Measurements from ENCODE around the gene PLEKHA3. TPM values are rescaled to one million over a fixed set of nuclear protein-coding genes. Genes with fewer than 3 reads are reported as not detected.

The PLEKHA3 gene
- total and polyA plus RNA-seq, 9 of the 15 experiments (the other 6 are each of a cell fraction or from before 2014, with no cell fraction given), result 2.3 to 23.4 (median 10.5) TPM

DNA sequence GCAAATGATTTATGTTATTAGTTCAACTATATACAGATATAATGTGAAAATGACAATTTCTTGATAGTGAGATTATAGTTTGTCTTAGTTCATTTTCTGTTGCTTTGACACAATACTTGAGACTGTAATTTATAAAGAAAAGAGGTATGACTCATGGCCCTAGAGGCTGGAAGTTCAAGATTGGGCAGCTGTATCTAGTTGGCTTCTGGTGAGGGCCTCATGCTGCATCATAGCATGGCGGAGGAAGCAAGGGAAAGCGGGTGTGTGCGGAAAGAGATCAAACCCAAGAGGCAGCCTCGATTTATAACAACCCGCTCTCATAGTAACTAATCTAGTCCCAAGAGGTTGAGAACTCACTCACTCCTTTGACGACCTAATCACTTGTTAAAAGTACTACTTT, 11.4 kb downstream of the PLEKHA3 start (continued):
- TF ChIP-seq, protein P1, sequence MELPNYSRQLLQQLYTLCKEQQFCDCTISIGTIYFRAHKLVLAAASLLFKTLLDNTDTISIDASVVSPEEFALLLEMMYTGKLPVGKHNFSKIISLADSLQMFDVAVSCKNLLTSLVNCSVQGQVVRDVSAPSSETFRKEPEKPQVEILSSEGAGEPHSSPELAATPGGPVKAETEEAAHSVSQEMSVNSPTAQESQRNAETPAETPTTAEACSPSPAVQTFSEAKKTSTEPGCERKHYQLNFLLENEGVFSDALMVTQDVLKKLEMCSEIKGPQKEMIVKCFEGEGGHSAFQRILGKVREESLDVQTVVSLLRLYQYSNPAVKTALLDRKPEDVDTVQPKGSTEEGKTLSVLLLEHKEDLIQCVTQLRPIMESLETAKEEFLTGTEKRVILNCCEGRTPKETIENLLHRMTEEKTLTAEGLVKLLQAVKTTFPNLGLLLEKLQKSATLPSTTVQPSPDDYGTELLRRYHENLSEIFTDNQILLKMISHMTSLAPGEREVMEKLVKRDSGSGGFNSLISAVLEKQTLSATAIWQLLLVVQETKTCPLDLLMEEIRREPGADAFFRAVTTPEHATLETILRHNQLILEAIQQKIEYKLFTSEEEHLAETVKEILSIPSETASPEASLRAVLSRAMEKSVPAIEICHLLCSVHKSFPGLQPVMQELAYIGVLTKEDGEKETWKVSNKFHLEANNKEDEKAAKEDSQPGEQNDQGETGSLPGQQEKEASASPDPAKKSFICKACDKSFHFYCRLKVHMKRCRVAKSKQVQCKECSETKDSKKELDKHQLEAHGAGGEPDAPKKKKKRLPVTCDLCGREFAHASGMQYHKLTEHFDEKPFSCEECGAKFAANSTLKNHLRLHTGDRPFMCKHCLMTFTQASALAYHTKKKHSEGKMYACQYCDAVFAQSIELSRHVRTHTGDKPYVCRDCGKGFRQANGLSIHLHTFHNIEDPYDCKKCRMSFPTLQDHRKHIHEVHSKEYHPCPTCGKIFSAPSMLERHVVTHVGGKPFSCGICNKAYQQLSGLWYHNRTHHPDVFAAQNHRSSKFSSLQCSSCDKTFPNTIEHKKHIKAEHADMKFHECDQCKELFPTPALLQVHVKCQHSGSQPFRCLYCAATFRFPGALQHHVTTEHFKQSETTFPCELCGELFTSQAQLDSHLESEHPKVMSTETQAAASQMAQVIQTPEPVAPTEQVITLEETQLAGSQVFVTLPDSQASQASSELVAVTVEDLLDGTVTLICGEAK (IDR thresholded peaks at IDR 0.05), result no peak
- TF ChIP-seq, protein P1 (CRISPR knock-in tag; IDR thresholded peaks at IDR 0.05), result no peak
- peak; percentile 65 for TF ChIP-seq FOSL1 (tag; conservative IDR thresholded peaks at IDR 0.05)
- TF ChIP-seq KLF1 (tag; IDR thresholded peaks at IDR 0.05), result no peak
- TF ChIP-seq, protein P2, sequence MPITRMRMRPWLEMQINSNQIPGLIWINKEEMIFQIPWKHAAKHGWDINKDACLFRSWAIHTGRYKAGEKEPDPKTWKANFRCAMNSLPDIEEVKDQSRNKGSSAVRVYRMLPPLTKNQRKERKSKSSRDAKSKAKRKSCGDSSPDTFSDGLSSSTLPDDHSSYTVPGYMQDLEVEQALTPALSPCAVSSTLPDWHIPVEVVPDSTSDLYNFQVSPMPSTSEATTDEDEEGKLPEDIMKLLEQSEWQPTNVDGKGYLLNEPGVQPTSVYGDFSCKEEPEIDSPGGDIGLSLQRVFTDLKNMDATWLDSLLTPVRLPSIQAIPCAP (CRISPR knock-in tag; IDR thresholded peaks at IDR 0.05; ENCODE audit: borderline replicate concordance), result no peak
- no peak for TF ChIP-seq HDAC8 (tag; IDR thresholded peaks at IDR 0.05)
- no peak for TF ChIP-seq RAD21 (CRISPR knock-in tag; conservative IDR thresholded peaks at IDR 0.05 in 1 of 2, IDR thresholded peaks at IDR 0.05 in 1 of 2)
- no peak for TF ChIP-seq SNRNP70 (optimal IDR thresholded peaks at IDR 0.05; ENCODE audit: low read depth, low read length)
- peak; percentile 19; the same call in 1 of the 2 replicates for TF ChIP-seq STAT5A (IDR thresholded peaks at IDR 0.05; ENCODE audit: borderline replicate concordance, low read length)
- no peak for TF ChIP-seq PTBP1 (IDR thresholded peaks at IDR 0.05; ENCODE audit: low read depth, low read length)
- no peak for TF ChIP-seq E2F1 (CRISPR knock-in tag; IDR thresholded peaks at IDR 0.05)
- TF ChIP-seq NFRKB (IDR thresholded peaks at IDR 0.05; ENCODE audit: low read depth), result no peak
- TF ChIP-seq ZNF57 (CRISPR knock-in tag; IDR thresholded peaks at IDR 0.05), result no peak
- TF ChIP-seq ARID3A (IDR thresholded peaks at IDR 0.05; ENCODE audit: borderline replicate concordance, low read depth, low read length), result no peak
- TF ChIP-seq ZNF431 (CRISPR knock-in tag; IDR thresholded peaks at IDR 0.05), result no peak
- no peak for TF ChIP-seq ZNF589 (CRISPR knock-in tag; IDR thresholded peaks at IDR 0.05; ENCODE audit: low read depth)
- TF ChIP-seq TARDBP (IDR thresholded peaks at IDR 0.05), result no peak
